ENCODE data around the gene SLC31A1. TPM values are rescaled to one million over a fixed set of nuclear protein-coding genes. Genes with fewer than 3 reads are reported as not detected.

SLC31A1 gene
- total RNA-seq, 6 experiments from 2014 or later = 31.8 to 39.6 (median 36.7) TPM

- Mint-ChIP-seq H3K9me3 (no peaks in the 10 kb centered on the region), H3K27me3 (ENCODE audit: insufficient read depth) (no peaks in the 10 kb centered on the region), H3K4me1 (ENCODE audit: low read depth) (peaks cover 54% of the 10 kb centered on the region), H3K36me3 (ENCODE audit: low read depth) (peaks cover 63% of the 10 kb centered on the region), H3K27ac (peak overlapping the region; percentile 52), H3K4me3 (no peak overlapping the region)
- no peak for DNase-seq
- no peak for TF ChIP-seq CTCF (IDR thresholded peaks at IDR 0.05)
Measured at GRCh38 chr9:113186137-113186755, 35.1 kb upstream of the SLC31A1 start.

- H3K27me3 Mint-ChIP-seq (ENCODE audit: insufficient read depth) = no peaks in the 10 kb centered on the region
- H3K36me3 Mint-ChIP-seq (ENCODE audit: low read depth) = peaks cover 50% of the 10 kb centered on the region
- H3K9me3 Mint-ChIP-seq = no peaks in the 10 kb centered on the region
- peak overlapping the region; percentile 78 for H3K4me3 Mint-ChIP-seq
- H3K27ac Mint-ChIP-seq = peak overlapping the region; percentile 96
- peaks cover 54% of the 10 kb centered on the region for H3K4me1 Mint-ChIP-seq (ENCODE audit: low read depth)
- DNase-seq = peak; percentile 88
- TF ChIP-seq CTCF (IDR thresholded peaks at IDR 0.05) = no peak
Measured at GRCh38 chr9:113187929-113188595, 33.3 kb upstream of the SLC31A1 start.

GRCh38 chr9:113192455-113192854 is 28.9 kb upstream of the SLC31A1 start:
- TF ChIP-seq CTCF (IDR thresholded peaks at IDR 0.05) = no peak
- Mint-ChIP-seq H3K27ac (no peak overlapping the region), H3K36me3 (ENCODE audit: low read depth) (peaks cover 26% of the 10 kb centered on the region), H3K4me1 (ENCODE audit: low read depth) (peaks cover 28% of the 10 kb centered on the region), H3K27me3 (ENCODE audit: insufficient read depth) (no peaks in the 10 kb centered on the region), H3K4me3 (no peak overlapping the region), H3K9me3 (no peaks in the 10 kb centered on the region)
- no peak for DNase-seq

- DNase-seq = no peak
- Mint-ChIP-seq H3K4me3 (no peak overlapping the region), H3K4me1 (ENCODE audit: low read depth) (no peaks in the 10 kb centered on the region), H3K36me3 (ENCODE audit: low read depth) (peaks cover 50% of the 10 kb centered on the region), H3K9me3 (no peaks in the 10 kb centered on the region), H3K27ac (no peak overlapping the region), H3K27me3 (ENCODE audit: insufficient read depth) (no peaks in the 10 kb centered on the region)
- TF ChIP-seq CTCF (IDR thresholded peaks at IDR 0.05) = no peak
Measured at GRCh38 chr9:113199683-113200329, 21.5 kb upstream of the SLC31A1 start.

GRCh38 chr9:113205432-113205831 is 15.9 kb upstream of the SLC31A1 start:
- no peak for DNase-seq
- Mint-ChIP-seq H3K36me3 (ENCODE audit: low read depth) (peaks cover 28% of the 10 kb centered on the region), H3K27ac (no peak overlapping the region), H3K9me3 (no peaks in the 10 kb centered on the region), H3K4me3 (no peak overlapping the region), H3K27me3 (ENCODE audit: insufficient read depth) (no peaks in the 10 kb centered on the region), H3K4me1 (ENCODE audit: low read depth) (no peaks in the 10 kb centered on the region)
- TF ChIP-seq CTCF (IDR thresholded peaks at IDR 0.05) = no peak
